ENCODE data around the gene OPN1MW.
"Not testable (repeated sequence)": the region's sequence is repeated elsewhere in the genome, so short reads cannot be mapped to it uniquely, and the experiment has no call there.

DNA sequence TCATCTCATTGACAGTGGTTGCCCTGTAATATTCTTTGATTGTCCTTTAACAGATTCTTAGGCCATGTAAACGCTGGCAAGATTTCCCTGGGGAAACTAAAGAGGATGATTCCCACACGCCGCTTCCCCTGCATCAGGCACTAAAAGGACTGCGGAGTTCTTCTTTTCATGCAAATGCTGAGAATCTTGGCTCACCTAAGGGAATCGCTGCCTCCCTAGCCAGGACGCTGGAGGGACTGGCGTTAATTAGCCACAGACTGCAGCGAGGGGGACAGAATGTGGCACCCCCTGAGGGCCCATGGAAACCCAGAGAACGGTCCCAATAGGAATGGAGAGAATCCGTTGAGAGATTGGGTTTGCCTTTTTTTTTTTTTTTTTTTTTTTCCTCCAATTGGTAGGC, 8.0 kb upstream of the OPN1MW start:
- TF ChIP-seq CTCF (IDR thresholded peaks at IDR 0.05; ENCODE audit: low read length); EZH2phosphoT487 (IDR thresholded peaks at IDR 0.05; ENCODE audit: low read length); EZH2 (optimal IDR thresholded peaks at IDR 0.05; ENCODE audit: low read depth, low read length): not testable (repeated sequence)

Data from MM.1S (cell line).